Measurements from ENCODE around the gene MRPS34.

Gene MRPS34

GRCh38 chr16:1752853-1753252 is 20.1 kb downstream of the MRPS34 start:
- TF ChIP-seq CTCF (conservative IDR thresholded peaks at IDR 0.05) (no peak), ZFX (IDR thresholded peaks at IDR 0.05) (no peak)
- no peak overlapping the region for H3K27ac ChIP-seq

DNA sequence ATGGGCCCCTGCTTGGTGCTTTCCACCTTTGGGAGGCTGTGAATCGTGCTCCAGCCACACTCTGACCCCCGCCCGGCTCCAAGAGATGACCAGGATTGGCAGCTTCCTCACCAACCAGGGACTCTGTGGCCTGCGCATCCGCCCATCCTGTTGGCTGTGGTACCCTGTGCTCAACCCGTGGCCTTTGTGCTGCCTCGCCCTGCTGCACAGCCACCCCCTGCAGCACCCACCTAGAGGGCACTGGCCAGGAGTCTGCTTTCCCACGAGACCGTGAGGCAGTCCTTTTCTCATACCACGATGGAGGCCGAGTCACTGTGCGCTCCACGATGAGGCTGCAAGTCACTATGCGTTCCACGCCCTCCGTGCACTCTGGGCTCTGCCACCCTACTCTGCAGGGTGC is 21.0 kb downstream of the MRPS34 start:
- TF ChIP-seq ZFX (IDR thresholded peaks at IDR 0.05) = no peak
- no peak for TF ChIP-seq CTCF (conservative IDR thresholded peaks at IDR 0.05)
- no peak overlapping the region for H3K27ac ChIP-seq

GRCh38 chr16:1749152-1750117 is 23.5 kb downstream of the MRPS34 start:
- H3K27ac ChIP-seq = no peak overlapping the region
- TF ChIP-seq CTCF (conservative IDR thresholded peaks at IDR 0.05) = no peak
- TF ChIP-seq ZFX (IDR thresholded peaks at IDR 0.05) = no peak

GRCh38 chr16:1747934-1748333 is 25.0 kb downstream of the MRPS34 start:
- H3K27ac ChIP-seq = no peak overlapping the region

DNA sequence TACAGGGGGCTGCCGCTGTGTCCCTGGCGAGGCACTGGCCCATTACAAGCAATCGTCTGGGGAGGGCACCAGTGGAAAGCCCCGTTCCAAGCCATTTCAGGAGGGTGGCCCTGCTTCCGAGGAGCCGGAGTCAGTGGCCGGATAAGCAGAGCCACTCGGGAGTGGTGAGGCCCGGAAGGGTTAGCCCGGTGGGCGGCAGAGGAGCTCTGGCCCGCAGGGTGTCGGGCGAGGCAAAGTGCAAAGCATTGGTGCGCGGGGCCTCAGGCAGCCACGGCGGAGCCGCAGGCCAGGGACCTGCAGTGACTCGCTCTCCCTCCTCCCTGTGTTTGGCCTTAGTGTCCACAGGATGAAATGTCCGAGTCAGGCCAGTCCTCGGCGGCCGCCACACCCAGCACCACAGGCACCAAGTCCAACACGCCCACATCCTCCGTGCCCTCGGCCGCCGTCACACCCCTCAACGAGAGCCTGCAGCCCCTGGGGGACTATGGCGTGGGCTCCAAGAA is 26.2 kb downstream of the MRPS34 start:
- H3K27ac ChIP-seq = no peak overlapping the region

More at GRCh38 chr16:1747934-1748333, 25.0 kb downstream of the MRPS34 start:
- TF ChIP-seq ZFX (IDR thresholded peaks at IDR 0.05) (no peak), CTCF (conservative IDR thresholded peaks at IDR 0.05) (no peak)

DNA sequence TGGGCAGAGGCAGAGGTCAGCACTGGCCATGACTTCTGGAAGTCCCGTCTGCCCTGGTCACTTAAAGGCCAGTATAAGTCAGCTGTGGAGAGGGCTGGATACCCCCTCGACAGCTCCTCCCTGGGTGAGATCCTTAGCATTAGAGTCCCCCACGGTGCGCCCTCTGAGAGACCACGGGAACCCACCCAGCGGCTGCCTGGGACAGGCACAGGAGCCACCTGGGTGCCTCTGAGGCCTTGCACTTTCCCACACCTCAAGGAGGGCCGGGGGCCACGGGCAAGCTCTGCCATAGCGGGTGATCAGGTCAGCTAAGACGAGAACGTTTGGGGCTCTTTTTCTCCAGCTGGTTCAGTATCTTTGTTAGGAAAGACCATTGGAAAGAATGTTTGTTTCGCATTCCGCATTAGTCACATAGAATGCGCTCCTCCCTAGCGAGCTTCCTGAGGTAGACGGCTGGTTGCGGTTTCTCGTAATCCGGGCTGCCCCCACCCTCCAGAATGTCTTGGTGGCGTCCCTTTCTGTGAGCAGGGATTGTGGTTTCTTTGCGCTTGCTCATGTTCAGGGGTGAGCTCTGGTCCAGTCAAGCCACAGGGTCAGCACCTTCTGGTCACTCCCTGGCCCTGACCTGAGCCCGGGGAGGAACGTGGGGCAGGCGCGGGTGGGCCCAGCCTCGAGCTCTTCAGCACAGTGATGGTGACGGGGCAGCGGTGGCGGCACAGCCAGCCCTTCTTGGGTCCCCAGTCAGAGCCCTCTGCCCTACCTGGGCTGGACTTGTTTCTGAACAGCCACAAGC is 26.8 kb downstream of the MRPS34 start:
- TF ChIP-seq ZFX (IDR thresholded peaks at IDR 0.05) (no peak), CTCF (conservative IDR thresholded peaks at IDR 0.05) (no peak)
- no peak overlapping the region for H3K27ac ChIP-seq

More for the DNA sequence above, 26.2 kb downstream of the MRPS34 start:
- no peak for TF ChIP-seq ZFX (IDR thresholded peaks at IDR 0.05)

DNA sequence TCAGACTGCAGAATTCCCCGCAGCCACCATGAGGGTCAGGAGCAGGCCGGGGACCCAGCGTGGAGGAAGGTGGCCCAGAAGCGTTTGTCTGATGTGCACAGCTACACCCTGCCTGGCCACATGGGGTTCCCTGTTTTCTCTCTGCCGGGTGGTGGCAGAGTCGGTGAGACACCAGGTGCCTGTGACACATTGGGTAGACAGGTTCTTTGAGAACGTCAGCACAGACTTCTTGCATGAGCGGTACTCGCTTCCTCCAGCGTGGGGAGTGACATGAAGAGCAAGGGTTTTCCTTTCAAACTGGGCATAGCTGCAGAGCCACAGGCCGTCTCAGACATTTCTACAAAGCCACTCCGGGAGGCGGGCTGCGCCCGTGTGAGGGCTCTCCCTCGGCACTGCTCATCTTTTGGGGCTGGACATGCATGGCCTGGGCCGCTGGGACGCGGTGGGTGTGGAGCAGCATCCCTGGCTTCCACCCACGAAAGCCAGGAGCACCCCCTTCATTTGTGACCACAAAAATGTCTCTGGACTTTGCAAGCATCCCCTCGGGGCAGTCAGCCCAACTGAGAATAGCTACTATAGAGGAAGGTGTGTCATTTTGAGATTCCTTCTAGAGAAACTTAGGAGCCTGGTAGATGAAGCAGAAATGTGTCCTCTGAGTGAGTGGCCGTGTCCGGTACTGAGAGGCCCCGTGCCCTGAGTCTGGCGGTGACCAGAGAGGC is 27.6 kb downstream of the MRPS34 start:
- TF ChIP-seq ZFX (IDR thresholded peaks at IDR 0.05) (no peak), CTCF (conservative IDR thresholded peaks at IDR 0.05) (no peak)
- no peak overlapping the region for H3K27ac ChIP-seq
